Parathyroid adenoma (tissue), 2 donors: ENCODE results near the gene TCEAL2.
"Not testable (repeated sequence)": the region's sequence is repeated elsewhere in the genome, so short reads cannot be mapped to it uniquely, and the experiment has no call there.

ENCODE experiments used
- H2AFZ ChIP-seq: fragments of 300-600 bp; sonication (generic); one replicate; pipeline ENCODE4 v1.7.0; 2017; ENCODE audit warnings: antibody characterized with exemption, mild to moderate bottlenecking
- H3K27ac ChIP-seq: fragments of 300-600 bp; sonication (generic); one replicate; pipeline ENCODE4 v1.7.0; 2017
- H3K27me3 ChIP-seq: fragments of 300-600 bp; sonication (generic); one replicate; pipeline ENCODE4 v1.7.0; 2017; ENCODE audit warnings: low read length; ENCODE audit not compliant: control insufficient read depth, insufficient read depth
- H3K36me3 ChIP-seq: fragments of 300-600 bp; sonication (generic); one replicate; pipeline ENCODE4 v1.7.0; 2017; ENCODE audit warnings: low read length; ENCODE audit not compliant: control insufficient read depth, insufficient read depth
- H3K4me1 ChIP-seq: fragments of 300-600 bp; sonication (generic); one replicate; pipeline ENCODE4 v1.7.0; 2017; ENCODE audit warnings: control low read depth
- H3K4me2 ChIP-seq: fragments of 300-600 bp; sonication (generic); one replicate; pipeline ENCODE4 v1.7.0; 2017; ENCODE audit warnings: low read length
- H3K4me3 ChIP-seq: fragments of 300-600 bp; sonication (generic); one replicate; pipeline ENCODE4 v1.7.0; 2017; ENCODE audit warnings: low read depth, low read length
- H3K79me2 ChIP-seq: fragments of 300-600 bp; sonication (generic); one replicate; pipeline ENCODE4 v1.7.0; 2017; ENCODE audit warnings: control low read depth
- H3K9ac ChIP-seq: fragments of 300-600 bp; sonication (generic); one replicate; pipeline ENCODE4 v1.7.0; 2017; ENCODE audit warnings: mild to moderate bottlenecking
- H3K9me3 ChIP-seq: fragments of 300-600 bp; sonication (generic); one replicate; pipeline ENCODE4 v1.7.0; 2017; ENCODE audit warnings: low read length; ENCODE audit not compliant: control insufficient read depth
- CTCF ChIP-seq: fragments of 300-600 bp; sonication (generic); IDR thresholded peaks from one replicate; pipeline ENCODE4 v1.7.0; 2017; ENCODE audit warnings: antibody characterized with exemption, mild to moderate bottlenecking
- donor health status: primary hyperparathyroidism.

TCEAL2 gene

DNA sequence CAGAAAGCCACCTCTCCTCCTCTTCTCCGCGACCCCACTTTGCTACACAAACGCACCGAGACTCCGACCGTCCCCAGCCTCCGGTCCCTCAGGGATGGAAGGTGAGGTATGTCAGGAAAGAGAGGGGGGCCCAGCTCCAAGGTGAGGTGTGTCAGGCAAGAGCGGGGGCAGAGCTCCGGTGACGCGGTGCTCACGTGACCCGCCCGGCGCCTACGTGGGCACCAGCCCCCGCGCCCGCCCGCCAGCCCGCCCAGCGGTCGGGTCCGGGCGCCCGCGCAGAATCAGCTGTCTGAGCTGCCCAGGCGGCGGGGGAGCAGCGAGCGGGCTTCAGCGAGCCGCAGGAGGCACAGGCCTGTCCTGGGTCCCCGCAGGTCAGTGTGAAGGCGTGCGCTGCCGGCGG, at the start of gene TCEAL2:
Gene TCEAL2, plus strand, starts transcription at position 244 of the 400 bp plus-strand sequence. CDS start 1,152 bp downstream, outside the sequence.
- peak within 1 kb of the TSS; percentile 34 for H3K4me3 ChIP-seq
- H3K9me3 ChIP-seq, H3K4me1 ChIP-seq, H3K36me3 ChIP-seq, H3K79me2 ChIP-seq, H3K9ac ChIP-seq, H3K27me3 ChIP-seq: not testable (repeated sequence)
- H2AFZ ChIP-seq: peak within 1 kb of the TSS; percentile 89
- peak within 1 kb of the TSS; percentile 70 for H3K27ac ChIP-seq
- peak within 1 kb of the TSS; percentile 58 for H3K4me2 ChIP-seq

DNA sequence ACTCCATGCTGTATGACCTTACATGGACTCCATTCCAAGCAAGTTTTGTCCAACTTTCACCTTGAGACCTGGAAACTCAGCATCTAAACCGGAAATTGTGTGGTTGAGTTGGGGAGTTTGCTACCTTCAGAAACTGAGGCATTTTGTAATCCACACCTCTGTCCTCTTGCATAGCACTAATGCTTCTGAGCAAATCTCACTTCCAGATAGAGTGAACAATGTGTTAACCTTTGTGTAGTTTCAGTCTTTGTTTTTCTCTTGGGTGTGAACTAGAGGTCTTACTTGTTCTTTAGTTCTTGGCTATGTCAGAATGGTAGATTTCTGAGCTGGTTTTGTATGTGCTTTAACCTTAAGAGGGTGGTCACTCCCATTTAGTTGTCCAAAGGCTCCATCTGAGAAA, 48.1 kb upstream of the TCEAL2 start:
- no peaks in the 10 kb centered on the region for H3K79me2 ChIP-seq
- no peak overlapping the region for H3K4me3 ChIP-seq
- H3K36me3 ChIP-seq: no peaks in the 10 kb centered on the region
- no peak overlapping the region for H3K4me2 ChIP-seq
- TF ChIP-seq CTCF: no peak
- no peaks in the 10 kb centered on the region for H3K9me3 ChIP-seq
- H3K27me3 ChIP-seq: no peaks in the 10 kb centered on the region
- H3K9ac ChIP-seq: no peak overlapping the region
- no peak overlapping the region for H3K27ac ChIP-seq
- no peaks in the 10 kb centered on the region for H3K4me1 ChIP-seq
- no peak overlapping the region for H2AFZ ChIP-seq

DNA sequence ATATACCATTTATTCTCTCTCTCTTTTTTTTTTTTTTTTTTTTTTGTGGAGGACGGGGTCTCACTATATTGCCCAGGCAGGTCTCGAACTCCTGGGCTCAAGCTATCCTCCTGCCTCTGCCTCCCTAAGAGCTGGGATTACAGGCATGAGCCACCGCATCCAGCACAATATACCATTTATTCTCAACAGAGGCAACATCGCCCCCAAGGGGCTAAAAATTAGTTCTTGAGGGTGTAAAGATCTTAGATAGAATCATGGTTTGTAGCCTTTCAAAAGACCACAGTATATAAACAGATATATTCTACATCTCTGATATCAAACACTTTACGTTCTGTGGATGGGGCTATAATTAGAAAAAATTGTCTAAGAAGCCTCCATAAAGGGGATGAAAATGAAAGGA, 39.8 kb upstream of the TCEAL2 start:
- Histone ChIP-seq H3K36me3 (no peaks in the 10 kb centered on the region), H3K9ac (no peak overlapping the region), H3K4me3 (no peak overlapping the region), H3K79me2 (no peaks in the 10 kb centered on the region), H3K4me1 (no peaks in the 10 kb centered on the region), H3K9me3 (no peaks in the 10 kb centered on the region), H2AFZ (no peak overlapping the region), H3K27ac (no peak overlapping the region), H3K4me2 (no peak overlapping the region), H3K27me3 (no peaks in the 10 kb centered on the region)
- no peak for TF ChIP-seq CTCF

DNA sequence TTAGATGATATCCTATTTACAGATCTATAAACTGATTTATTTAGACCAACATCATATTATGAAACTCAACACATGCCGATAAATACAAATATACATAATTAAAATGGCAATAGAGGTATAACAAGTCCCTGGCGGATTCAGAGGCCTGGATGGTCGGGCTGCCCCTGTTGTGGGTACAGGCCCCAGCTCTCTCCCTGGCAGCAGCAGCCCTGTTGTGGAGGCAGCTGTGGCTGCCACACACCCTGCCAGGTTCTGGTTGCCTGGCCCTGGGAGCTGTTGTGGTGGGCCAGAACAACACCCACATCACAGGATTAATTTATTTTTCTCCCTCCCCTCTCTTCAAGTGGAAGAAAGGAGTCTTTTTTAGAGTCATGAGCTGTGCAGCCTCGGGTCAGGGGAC, 12.1 kb upstream of the TCEAL2 start:
- no peaks in the 10 kb centered on the region for H3K36me3 ChIP-seq
- H3K9ac ChIP-seq: no peak overlapping the region
- no peak overlapping the region for H3K4me2 ChIP-seq
- no peak overlapping the region for H2AFZ ChIP-seq
- no peaks in the 10 kb centered on the region for H3K4me1 ChIP-seq
- no peaks in the 10 kb centered on the region for H3K27me3 ChIP-seq
- no peak overlapping the region for H3K4me3 ChIP-seq
- no peaks in the 10 kb centered on the region for H3K9me3 ChIP-seq
- no peaks in the 10 kb centered on the region for H3K79me2 ChIP-seq
- no peak for TF ChIP-seq CTCF
- no peak overlapping the region for H3K27ac ChIP-seq

GRCh38 chrX:102115748-102116147, 9.7 kb upstream of the TCEAL2 start:
- H3K27me3 ChIP-seq: no peaks in the 10 kb centered on the region
- no peaks in the 10 kb centered on the region for H3K36me3 ChIP-seq
- no peak overlapping the region for H3K9ac ChIP-seq
- no peak overlapping the region for H3K27ac ChIP-seq
- no peak overlapping the region for H2AFZ ChIP-seq
- no peaks in the 10 kb centered on the region for H3K79me2 ChIP-seq
- H3K9me3 ChIP-seq: no peaks in the 10 kb centered on the region
- no peak overlapping the region for H3K4me3 ChIP-seq
- no peak overlapping the region for H3K4me2 ChIP-seq
- no peaks in the 10 kb centered on the region for H3K4me1 ChIP-seq
- no peak for TF ChIP-seq CTCF

GRCh38 chrX:102125014-102125413, 465 bp upstream of the TCEAL2 start:
- not testable (repeated sequence) for H3K9ac ChIP-seq

DNA sequence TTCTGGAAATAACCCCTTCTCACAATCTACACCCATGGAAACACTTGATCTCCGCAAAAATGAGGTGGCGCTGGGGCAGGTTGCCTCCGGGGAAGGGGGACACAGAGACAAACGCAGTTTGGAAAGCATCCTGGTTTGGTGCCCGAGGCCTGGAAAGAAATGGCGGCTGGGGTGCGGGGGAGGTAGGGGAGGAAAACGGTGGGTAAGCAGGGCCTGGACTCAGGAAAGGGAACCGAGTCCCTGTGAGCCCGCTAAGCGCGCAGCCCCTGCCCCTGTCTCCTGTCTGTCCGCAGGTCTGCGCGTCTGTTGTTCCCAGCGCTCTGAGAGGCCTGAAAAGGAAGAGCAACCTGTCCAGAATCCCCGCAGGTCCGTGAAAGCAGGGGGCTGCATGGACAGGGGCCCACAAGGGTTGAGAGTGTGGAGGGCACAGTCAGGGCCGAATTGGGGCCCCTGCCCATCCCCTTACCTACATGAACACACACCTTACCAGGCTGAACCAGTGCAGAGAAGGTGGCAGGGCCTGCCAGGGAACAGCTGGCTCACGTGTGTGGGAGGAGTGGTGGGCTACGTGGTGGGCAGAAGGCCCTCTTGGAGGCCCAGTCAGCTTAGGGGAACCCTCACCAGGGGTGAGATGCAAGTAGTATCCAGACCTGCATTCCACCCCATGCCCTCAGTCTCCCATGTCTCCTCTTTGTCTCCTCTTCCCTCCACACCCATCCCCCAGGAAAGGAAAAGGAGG, 770 bp downstream of the TCEAL2 start:
- H3K36me3 ChIP-seq, H3K27me3 ChIP-seq, H3K4me1 ChIP-seq, H3K9me3 ChIP-seq, H3K79me2 ChIP-seq, H3K9ac ChIP-seq: not testable (repeated sequence)
- Histone ChIP-seq H2AFZ (peak overlapping the region; percentile 50), H3K4me2 (peak overlapping the region; percentile 42), H3K4me3 (peak overlapping the region; percentile 27), H3K27ac (peak overlapping the region; percentile 70)

More at GRCh38 chrX:102125014-102125413, 465 bp upstream of the TCEAL2 start:
- peak overlapping the region; percentile 58 for H3K4me2 ChIP-seq
- H3K4me1 ChIP-seq, H3K79me2 ChIP-seq, H3K27me3 ChIP-seq, H3K36me3 ChIP-seq, H3K9me3 ChIP-seq: not testable (repeated sequence)
- peak overlapping the region; percentile 89 for H2AFZ ChIP-seq
- H3K4me3 ChIP-seq: peak overlapping the region; percentile 34
- peak overlapping the region; percentile 55 for H3K27ac ChIP-seq
